Measurements from ENCODE around the gene CDH4.
"Not testable (repeated sequence)": the region's sequence is repeated elsewhere in the genome, so short reads cannot be mapped to it uniquely, and the experiment has no call there.

Gene CDH4

GRCh38 chr20:61419010-61419409 is 166.9 kb downstream of the CDH4 start:
- DNase-seq (ENCODE audit: low spot score): no peak

GRCh38 chr20:61419501-61419900 is 167.4 kb downstream of the CDH4 start:
- DNase-seq (ENCODE audit: low spot score): no peak

- DNase-seq (ENCODE audit: low spot score): no peak
Observed at GRCh38 chr20:61420056-61420455, 168.0 kb downstream of the CDH4 start.

- DNase-seq (ENCODE audit: low spot score): no peak
Observed at GRCh38 chr20:61420781-61421180, 168.7 kb downstream of the CDH4 start.

- DNase-seq (ENCODE audit: low spot score): no peak
Observed at GRCh38 chr20:61422636-61423425, 170.8 kb downstream of the CDH4 start.

- DNase-seq (ENCODE audit: low spot score): no peak
Observed at GRCh38 chr20:61424011-61424627, 172.1 kb downstream of the CDH4 start.

GRCh38 chr20:61424628-61425420 is 172.8 kb downstream of the CDH4 start:
- DNase-seq (ENCODE audit: low spot score): no peak

- not testable (repeated sequence) for DNase-seq (ENCODE audit: low spot score)
Observed at GRCh38 chr20:61425541-61425991, 173.5 kb downstream of the CDH4 start.

GRCh38 chr20:61426352-61426751 is 174.3 kb downstream of the CDH4 start:
- DNase-seq (ENCODE audit: low spot score): no peak

GRCh38 chr20:61429458-61430227 is 177.6 kb downstream of the CDH4 start:
- DNase-seq (ENCODE audit: low spot score): no peak

- DNase-seq (ENCODE audit: low spot score): no peak
Observed at GRCh38 chr20:61430228-61430624, 178.2 kb downstream of the CDH4 start.

GRCh38 chr20:61433176-61433575 is 181.1 kb downstream of the CDH4 start:
- no peak for DNase-seq (ENCODE audit: low spot score)

- DNase-seq (ENCODE audit: low spot score): no peak
Observed at GRCh38 chr20:61433816-61434215, 181.8 kb downstream of the CDH4 start.

GRCh38 chr20:61434341-61434781 is 182.3 kb downstream of the CDH4 start:
- no peak for DNase-seq (ENCODE audit: low spot score)

- no peak for DNase-seq (ENCODE audit: low spot score)
Observed at GRCh38 chr20:61435184-61435822, 183.2 kb downstream of the CDH4 start.

GRCh38 chr20:61435823-61436220 is 183.8 kb downstream of the CDH4 start:
- DNase-seq (ENCODE audit: low spot score): no peak

GRCh38 chr20:61436283-61436666 is 184.2 kb downstream of the CDH4 start:
- no peak for DNase-seq (ENCODE audit: low spot score)

GRCh38 chr20:61436667-61437279 is 184.7 kb downstream of the CDH4 start:
- DNase-seq (ENCODE audit: low spot score): peak; percentile 6

GRCh38 chr20:61437280-61438206 is 185.5 kb downstream of the CDH4 start:
- DNase-seq (ENCODE audit: low spot score): peak; percentile 7

- DNase-seq (ENCODE audit: low spot score): no peak
Observed at GRCh38 chr20:61438285-61438684, 186.2 kb downstream of the CDH4 start.
